Measurements from ENCODE around the gene PRKG1.
"Not testable (repeated sequence)": the region's sequence is repeated elsewhere in the genome, so short reads cannot be mapped to it uniquely, and the experiment has no call there.

Gene PRKG1

GRCh38 chr10:51178634-51179033, 104.3 kb downstream of the PRKG1 start:
- no peak for DNase-seq

GRCh38 chr10:51180141-51180540, 105.9 kb downstream of the PRKG1 start:
- no peak for DNase-seq

- DNase-seq, result no peak
Measured at GRCh38 chr10:51183783-51184182, 109.5 kb downstream of the PRKG1 start.

GRCh38 chr10:51186361-51186760, 112.1 kb downstream of the PRKG1 start:
- no peak for DNase-seq

GRCh38 chr10:51188008-51188407, 113.7 kb downstream of the PRKG1 start:
- no peak for DNase-seq

GRCh38 chr10:51188866-51189265, 114.6 kb downstream of the PRKG1 start:
- DNase-seq, result no peak

GRCh38 chr10:51196508-51197175, 122.4 kb downstream of the PRKG1 start:
- no peak for DNase-seq

- no peak for DNase-seq
Measured at GRCh38 chr10:51198170-51198569, 123.9 kb downstream of the PRKG1 start.

- DNase-seq, result no peak
Measured at GRCh38 chr10:51201947-51202346, 127.7 kb downstream of the PRKG1 start.

GRCh38 chr10:51203359-51203758, 129.1 kb downstream of the PRKG1 start:
- no peak for DNase-seq

- DNase-seq, result no peak
Measured at GRCh38 chr10:51204066-51204465, 129.8 kb downstream of the PRKG1 start.

GRCh38 chr10:51204701-51205100, 130.4 kb downstream of the PRKG1 start:
- no peak for DNase-seq

- no peak for DNase-seq
Measured at GRCh38 chr10:51206500-51206899, 132.2 kb downstream of the PRKG1 start.

GRCh38 chr10:51212937-51213336, 138.7 kb downstream of the PRKG1 start:
- not testable (repeated sequence) for DNase-seq

- DNase-seq, result no peak
Measured at GRCh38 chr10:51214207-51215196, 140.2 kb downstream of the PRKG1 start.

GRCh38 chr10:51215951-51216834, 141.9 kb downstream of the PRKG1 start:
- DNase-seq, result no peak

GRCh38 chr10:51217505-51217904, 143.2 kb downstream of the PRKG1 start:
- no peak for DNase-seq

- no peak for DNase-seq
Measured at GRCh38 chr10:51224671-51225161, 150.4 kb downstream of the PRKG1 start.

- DNase-seq, result no peak
Measured at GRCh38 chr10:51227897-51228713, 153.8 kb downstream of the PRKG1 start.

- no peak for DNase-seq
Measured at GRCh38 chr10:51228714-51229100, 154.4 kb downstream of the PRKG1 start.

- no peak for DNase-seq
Measured at GRCh38 chr10:51230887-51231585, 156.7 kb downstream of the PRKG1 start.

Measured in inflammatory macrophage treated with lipopolysaccharide for 1 hour (primary cell).